HL-60 (cell line): ENCODE data around the gene MYOCD.

Experiments used
- DNase-seq, 2 experiments: peaks; one replicate each; pipeline ENCODE4 v3.0.0-alpha.2; 2010 to 2020; ENCODE audit warnings: low read depth in 1 of 2, low spot score in 1 of 2
- H3K27ac ChIP-seq: fragments of 250-450 bp; sonication (Bioruptor Pico); replicated peaks from 2 replicates; pipeline ENCODE4 v1.5.1; 2020; ENCODE audit warnings: mild to moderate bottlenecking, moderate library complexity
- H3K27me3 ChIP-seq: fragments of 250-450 bp; sonication (Bioruptor Pico); 2 replicates; pipeline ENCODE4 v1.5.1; 2021; ENCODE audit warnings: mild to moderate bottlenecking, moderate library complexity; ENCODE audit not compliant: insufficient read depth, poor library complexity, severe bottlenecking
- H3K4me3 ChIP-seq: replicated peaks from 2 replicates; pipeline ENCODE4 v1.5.1; 2011; ENCODE audit warnings: mild to moderate bottlenecking, control low read depth, low read length; ENCODE audit not compliant: insufficient read depth
- CTCF ChIP-seq: IDR thresholded peaks from one replicate; pipeline ENCODE4 v1.5.1; 2011; ENCODE audit warnings: low read length, control low read depth, inconsistent platforms; ENCODE audit not compliant: insufficient read depth
- GABPA ChIP-seq: IDR thresholded peaks from 2 replicates; pipeline ENCODE4 v1.6.1; 2012; ENCODE audit warnings: low read depth
- POLR2AphosphoS5 ChIP-seq: IDR thresholded peaks from 2 replicates; pipeline ENCODE4 v1.6.1; 2012; ENCODE audit warnings: low read depth
- REST ChIP-seq: IDR thresholded peaks from 2 replicates; pipeline ENCODE4 v1.6.1; 2012; ENCODE audit warnings: low read depth; ENCODE audit not compliant: insufficient replicate concordance
- SPI1 ChIP-seq: IDR thresholded peaks from 2 replicates; pipeline ENCODE4 v1.6.1; 2012; ENCODE audit warnings: low read depth, mild to moderate bottlenecking, borderline replicate concordance

The MYOCD gene

GRCh38 chr17:12719948-12720347 is 54.3 kb downstream of the MYOCD start:
- no peak overlapping the region for H3K27ac ChIP-seq
- DNase-seq: no peak
- H3K27me3 ChIP-seq: no peaks in the 10 kb centered on the region
- TF ChIP-seq POLR2AphosphoS5 (no peak), CTCF (no peak), REST (no peak), GABPA (no peak), SPI1 (no peak)
- no peak overlapping the region for H3K4me3 ChIP-seq

GRCh38 chr17:12721581-12721980 is 55.9 kb downstream of the MYOCD start:
- DNase-seq: no peak
- TF ChIP-seq SPI1 (no peak), REST (no peak), CTCF (no peak), GABPA (no peak), POLR2AphosphoS5 (no peak)
- Histone ChIP-seq H3K27me3 (no peaks in the 10 kb centered on the region), H3K4me3 (no peak overlapping the region), H3K27ac (no peak overlapping the region)

GRCh38 chr17:12722282-12722681 is 56.6 kb downstream of the MYOCD start:
- DNase-seq: no peak
- no peak for TF ChIP-seq GABPA
- TF ChIP-seq SPI1: no peak
- no peak for TF ChIP-seq REST
- Histone ChIP-seq H3K27me3 (no peaks in the 10 kb centered on the region), H3K27ac (no peak overlapping the region), H3K4me3 (no peak overlapping the region)

GRCh38 chr17:12726131-12726530 is 60.4 kb downstream of the MYOCD start:
- Histone ChIP-seq H3K27me3 (no peaks in the 10 kb centered on the region), H3K27ac (no peak overlapping the region), H3K4me3 (no peak overlapping the region)
- no peak for DNase-seq
- TF ChIP-seq POLR2AphosphoS5: no peak
- TF ChIP-seq CTCF: no peak
- TF ChIP-seq REST: no peak
- no peak for TF ChIP-seq SPI1
- TF ChIP-seq GABPA: no peak
